GM23338 (cell line): ENCODE measurements around the gene SYNDIG1.

Experiments
- EZH2 ChIP-seq: fragments of 200-600 bp; sonication (generic); IDR thresholded peaks from one replicate; pipeline ENCODE4 v1.8.0; 2017; ENCODE audit warnings: antibody characterized with exemption, mild to moderate bottlenecking, low read depth; ENCODE audit not compliant: unreplicated experiment
- EZH2phosphoT487 ChIP-seq: fragments of 200-600 bp; sonication (generic); IDR thresholded peaks from one replicate; pipeline ENCODE4 v1.8.1; 2018; ENCODE audit warnings: antibody characterized with exemption; ENCODE audit not compliant: unreplicated experiment
- JUNB ChIP-seq: IDR thresholded peaks from one replicate; pipeline ENCODE4 v1.6.1; 2016; ENCODE audit warnings: antibody characterized with exemption; ENCODE audit not compliant: unreplicated experiment
- NANOG ChIP-seq: IDR thresholded peaks from 2 replicates; pipeline ENCODE4 v1.6.1; 2016; ENCODE audit warnings: antibody characterized with exemption, borderline replicate concordance
- POLR2AphosphoS5 ChIP-seq: IDR thresholded peaks from 2 replicates; pipeline ENCODE4 v1.6.1; 2016; ENCODE audit warnings: antibody characterized with exemption, low read depth
- ZNF331 ChIP-seq: fragments of 250-450 bp; sonication (Bioruptor Pico); IDR thresholded peaks from 2 replicates; pipeline ENCODE4 v1.5.0; 2020; ENCODE audit warnings: low read depth, mild to moderate bottlenecking, moderate library complexity
- TF ChIP-seq, protein P1 (sequence below), 2 experiments: fragments of 200-600 bp in 1 of 2; sonication (generic) in 1 of 2; conservative IDR thresholded peaks; 2 replicates each; pipeline versions ENCODE4 v1.5.1 to v1.6.1; 2016 to 2017; ENCODE audit warnings: antibody characterized with exemption in 2 of 2, low read depth in 2 of 2, mild to moderate bottlenecking in 2 of 2, moderate library complexity in 1 of 2
- TF ChIP-seq, protein P2 (sequence below): IDR thresholded peaks from one replicate; pipeline ENCODE4 v1.6.1; 2018; ENCODE audit warnings: antibody characterized with exemption; ENCODE audit not compliant: unreplicated experiment
- TF ChIP-seq, protein P3 (sequence below): fragments of 250-450 bp; sonication (Bioruptor Pico); IDR thresholded peaks from 2 replicates; pipeline ENCODE4 v1.5.0; 2020; ENCODE audit warnings: mild to moderate bottlenecking, moderate library complexity

DNA sequence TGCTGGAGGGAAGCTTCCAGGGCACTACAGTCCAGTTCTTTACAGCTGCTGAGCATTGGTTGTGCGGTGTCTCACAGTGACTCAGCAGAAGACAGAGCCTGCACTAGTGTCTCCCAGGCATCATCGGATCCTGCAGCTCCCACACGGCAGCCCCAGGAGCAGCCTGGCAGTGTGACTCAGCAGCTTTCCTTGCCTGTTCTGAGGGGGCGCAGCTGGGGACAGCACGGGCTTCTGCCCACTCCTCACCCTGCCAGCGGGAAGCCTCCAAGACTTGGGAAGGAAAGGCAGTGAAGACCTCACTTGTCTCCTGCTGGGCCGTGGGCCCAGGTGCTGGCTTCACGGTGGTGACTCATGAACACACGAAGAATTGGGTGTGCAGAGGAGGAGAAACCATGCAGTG is 165.4 kb downstream of the SYNDIG1 start:
- TF ChIP-seq, protein P1, sequence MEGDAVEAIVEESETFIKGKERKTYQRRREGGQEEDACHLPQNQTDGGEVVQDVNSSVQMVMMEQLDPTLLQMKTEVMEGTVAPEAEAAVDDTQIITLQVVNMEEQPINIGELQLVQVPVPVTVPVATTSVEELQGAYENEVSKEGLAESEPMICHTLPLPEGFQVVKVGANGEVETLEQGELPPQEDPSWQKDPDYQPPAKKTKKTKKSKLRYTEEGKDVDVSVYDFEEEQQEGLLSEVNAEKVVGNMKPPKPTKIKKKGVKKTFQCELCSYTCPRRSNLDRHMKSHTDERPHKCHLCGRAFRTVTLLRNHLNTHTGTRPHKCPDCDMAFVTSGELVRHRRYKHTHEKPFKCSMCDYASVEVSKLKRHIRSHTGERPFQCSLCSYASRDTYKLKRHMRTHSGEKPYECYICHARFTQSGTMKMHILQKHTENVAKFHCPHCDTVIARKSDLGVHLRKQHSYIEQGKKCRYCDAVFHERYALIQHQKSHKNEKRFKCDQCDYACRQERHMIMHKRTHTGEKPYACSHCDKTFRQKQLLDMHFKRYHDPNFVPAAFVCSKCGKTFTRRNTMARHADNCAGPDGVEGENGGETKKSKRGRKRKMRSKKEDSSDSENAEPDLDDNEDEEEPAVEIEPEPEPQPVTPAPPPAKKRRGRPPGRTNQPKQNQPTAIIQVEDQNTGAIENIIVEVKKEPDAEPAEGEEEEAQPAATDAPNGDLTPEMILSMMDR (conservative IDR thresholded peaks at IDR 0.05; ENCODE audit: low read depth in 2 of 2) = no peak
- TF ChIP-seq POLR2AphosphoS5 = no peak
- TF ChIP-seq EZH2phosphoT487 = no peak
- TF ChIP-seq, protein P2, sequence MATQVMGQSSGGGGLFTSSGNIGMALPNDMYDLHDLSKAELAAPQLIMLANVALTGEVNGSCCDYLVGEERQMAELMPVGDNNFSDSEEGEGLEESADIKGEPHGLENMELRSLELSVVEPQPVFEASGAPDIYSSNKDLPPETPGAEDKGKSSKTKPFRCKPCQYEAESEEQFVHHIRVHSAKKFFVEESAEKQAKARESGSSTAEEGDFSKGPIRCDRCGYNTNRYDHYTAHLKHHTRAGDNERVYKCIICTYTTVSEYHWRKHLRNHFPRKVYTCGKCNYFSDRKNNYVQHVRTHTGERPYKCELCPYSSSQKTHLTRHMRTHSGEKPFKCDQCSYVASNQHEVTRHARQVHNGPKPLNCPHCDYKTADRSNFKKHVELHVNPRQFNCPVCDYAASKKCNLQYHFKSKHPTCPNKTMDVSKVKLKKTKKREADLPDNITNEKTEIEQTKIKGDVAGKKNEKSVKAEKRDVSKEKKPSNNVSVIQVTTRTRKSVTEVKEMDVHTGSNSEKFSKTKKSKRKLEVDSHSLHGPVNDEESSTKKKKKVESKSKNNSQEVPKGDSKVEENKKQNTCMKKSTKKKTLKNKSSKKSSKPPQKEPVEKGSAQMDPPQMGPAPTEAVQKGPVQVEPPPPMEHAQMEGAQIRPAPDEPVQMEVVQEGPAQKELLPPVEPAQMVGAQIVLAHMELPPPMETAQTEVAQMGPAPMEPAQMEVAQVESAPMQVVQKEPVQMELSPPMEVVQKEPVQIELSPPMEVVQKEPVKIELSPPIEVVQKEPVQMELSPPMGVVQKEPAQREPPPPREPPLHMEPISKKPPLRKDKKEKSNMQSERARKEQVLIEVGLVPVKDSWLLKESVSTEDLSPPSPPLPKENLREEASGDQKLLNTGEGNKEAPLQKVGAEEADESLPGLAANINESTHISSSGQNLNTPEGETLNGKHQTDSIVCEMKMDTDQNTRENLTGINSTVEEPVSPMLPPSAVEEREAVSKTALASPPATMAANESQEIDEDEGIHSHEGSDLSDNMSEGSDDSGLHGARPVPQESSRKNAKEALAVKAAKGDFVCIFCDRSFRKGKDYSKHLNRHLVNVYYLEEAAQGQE = no peak
- TF ChIP-seq ZNF331 (CRISPR knock-in tag) = no peak
- TF ChIP-seq EZH2 = no peak
- no peak for TF ChIP-seq JUNB
- TF ChIP-seq NANOG = no peak
- TF ChIP-seq, protein P3, sequence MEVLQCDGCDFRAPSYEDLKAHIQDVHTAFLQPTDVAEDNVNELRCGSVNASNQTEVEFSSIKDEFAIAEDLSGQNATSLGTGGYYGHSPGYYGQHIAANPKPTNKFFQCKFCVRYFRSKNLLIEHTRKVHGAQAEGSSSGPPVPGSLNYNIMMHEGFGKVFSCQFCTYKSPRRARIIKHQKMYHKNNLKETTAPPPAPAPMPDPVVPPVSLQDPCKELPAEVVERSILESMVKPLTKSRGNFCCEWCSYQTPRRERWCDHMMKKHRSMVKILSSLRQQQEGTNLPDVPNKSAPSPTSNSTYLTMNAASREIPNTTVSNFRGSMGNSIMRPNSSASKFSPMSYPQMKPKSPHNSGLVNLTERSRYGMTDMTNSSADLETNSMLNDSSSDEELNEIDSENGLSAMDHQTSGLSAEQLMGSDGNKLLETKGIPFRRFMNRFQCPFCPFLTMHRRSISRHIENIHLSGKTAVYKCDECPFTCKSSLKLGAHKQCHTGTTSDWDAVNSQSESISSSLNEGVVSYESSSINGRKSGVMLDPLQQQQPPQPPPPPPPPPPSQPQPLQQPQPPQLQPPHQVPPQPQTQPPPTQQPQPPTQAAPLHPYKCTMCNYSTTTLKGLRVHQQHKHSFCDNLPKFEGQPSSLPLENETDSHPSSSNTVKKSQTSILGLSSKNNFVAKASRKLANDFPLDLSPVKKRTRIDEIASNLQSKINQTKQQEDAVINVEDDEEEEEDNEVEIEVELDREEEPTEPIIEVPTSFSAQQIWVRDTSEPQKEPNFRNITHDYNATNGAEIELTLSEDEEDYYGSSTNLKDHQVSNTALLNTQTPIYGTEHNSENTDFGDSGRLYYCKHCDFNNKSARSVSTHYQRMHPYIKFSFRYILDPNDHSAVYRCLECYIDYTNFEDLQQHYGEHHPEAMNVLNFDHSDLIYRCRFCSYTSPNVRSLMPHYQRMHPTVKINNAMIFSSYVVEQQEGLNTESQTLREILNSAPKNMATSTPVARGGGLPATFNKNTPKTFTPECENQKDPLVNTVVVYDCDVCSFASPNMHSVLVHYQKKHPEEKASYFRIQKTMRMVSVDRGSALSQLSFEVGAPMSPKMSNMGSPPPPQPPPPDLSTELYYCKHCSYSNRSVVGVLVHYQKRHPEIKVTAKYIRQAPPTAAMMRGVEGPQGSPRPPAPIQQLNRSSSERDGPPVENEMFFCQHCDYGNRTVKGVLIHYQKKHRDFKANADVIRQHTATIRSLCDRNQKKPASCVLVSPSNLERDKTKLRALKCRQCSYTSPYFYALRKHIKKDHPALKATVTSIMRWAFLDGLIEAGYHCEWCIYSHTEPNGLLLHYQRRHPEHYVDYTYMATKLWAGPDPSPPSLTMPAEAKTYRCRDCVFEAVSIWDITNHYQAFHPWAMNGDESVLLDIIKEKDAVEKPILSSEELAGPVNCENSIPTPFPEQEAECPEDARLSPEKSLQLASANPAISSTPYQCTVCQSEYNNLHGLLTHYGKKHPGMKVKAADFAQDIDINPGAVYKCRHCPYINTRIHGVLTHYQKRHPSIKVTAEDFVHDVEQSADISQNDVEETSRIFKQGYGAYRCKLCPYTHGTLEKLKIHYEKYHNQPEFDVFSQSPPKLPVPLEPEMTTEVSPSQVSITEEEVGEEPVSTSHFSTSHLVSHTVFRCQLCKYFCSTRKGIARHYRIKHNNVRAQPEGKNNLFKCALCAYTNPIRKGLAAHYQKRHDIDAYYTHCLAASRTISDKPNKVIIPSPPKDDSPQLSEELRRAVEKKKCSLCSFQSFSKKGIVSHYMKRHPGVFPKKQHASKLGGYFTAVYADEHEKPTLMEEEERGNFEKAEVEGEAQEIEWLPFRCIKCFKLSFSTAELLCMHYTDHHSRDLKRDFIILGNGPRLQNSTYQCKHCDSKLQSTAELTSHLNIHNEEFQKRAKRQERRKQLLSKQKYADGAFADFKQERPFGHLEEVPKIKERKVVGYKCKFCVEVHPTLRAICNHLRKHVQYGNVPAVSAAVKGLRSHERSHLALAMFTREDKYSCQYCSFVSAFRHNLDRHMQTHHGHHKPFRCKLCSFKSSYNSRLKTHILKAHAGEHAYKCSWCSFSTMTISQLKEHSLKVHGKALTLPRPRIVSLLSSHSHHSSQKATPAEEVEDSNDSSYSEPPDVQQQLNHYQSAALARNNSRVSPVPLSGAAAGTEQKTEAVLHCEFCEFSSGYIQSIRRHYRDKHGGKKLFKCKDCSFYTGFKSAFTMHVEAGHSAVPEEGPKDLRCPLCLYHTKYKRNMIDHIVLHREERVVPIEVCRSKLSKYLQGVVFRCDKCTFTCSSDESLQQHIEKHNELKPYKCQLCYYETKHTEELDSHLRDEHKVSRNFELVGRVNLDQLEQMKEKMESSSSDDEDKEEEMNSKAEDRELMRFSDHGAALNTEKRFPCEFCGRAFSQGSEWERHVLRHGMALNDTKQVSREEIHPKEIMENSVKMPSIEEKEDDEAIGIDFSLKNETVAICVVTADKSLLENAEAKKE = no peak
